ENCODE results near the gene UXS1. TPM values are rescaled to one million over a fixed set of nuclear protein-coding genes. Genes with fewer than 3 reads are reported as not detected.

UXS1 gene
- total RNA-seq, 2 experiments from 2014 or later: 36.2 to 41.9 TPM

DNA sequence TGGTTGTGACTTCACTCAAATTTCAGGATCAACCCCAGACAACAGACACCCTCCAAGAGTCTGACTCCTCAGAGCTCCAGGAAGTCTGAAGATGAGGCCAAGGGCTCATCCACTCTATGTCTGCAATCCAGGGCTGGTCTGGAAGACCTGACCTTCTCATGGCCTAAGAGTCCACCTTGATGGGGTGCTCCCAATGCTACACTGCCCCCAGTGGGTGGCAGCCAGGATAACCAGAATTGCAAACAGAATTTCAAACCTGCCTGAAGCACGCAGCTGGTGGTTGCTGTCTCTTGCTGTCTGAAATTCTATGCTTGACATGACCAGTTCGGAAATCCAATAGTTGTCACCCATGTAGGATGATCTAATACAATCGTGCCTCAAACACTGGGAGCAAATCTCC is 96.0 kb downstream of the UXS1 start:
- no peak overlapping the region for H3K4me3 Mint-ChIP-seq
- H3K9me3 Mint-ChIP-seq: no peaks in the 10 kb centered on the region
- H3K27ac Mint-ChIP-seq: no peak overlapping the region
- no peaks in the 10 kb centered on the region for H3K27me3 Mint-ChIP-seq (ENCODE audit: low read depth)
- intact Hi-C loops (cut with micrococcal nuclease): loop anchor here (5.0 to 10.0 kb wide), 3 partner anchors 469 to 1063 kb away; partner anchors contain the start of gene MRPS9
- CTCF ChIA-PET: interaction anchor here (0.8 to 1.7 kb wide), 3 partner anchors 12 to 296 kb away, joined by 3 to 5 read pairs (median 3); no protein-coding TSS in a partner anchor
- H3K36me3 Mint-ChIP-seq (ENCODE audit: low read depth): peaks cover 28% of the 10 kb centered on the region
- DNase-seq: peak; percentile 53
- H3K4me1 Mint-ChIP-seq (ENCODE audit: low read depth): peaks cover 40% of the 10 kb centered on the region

DNA sequence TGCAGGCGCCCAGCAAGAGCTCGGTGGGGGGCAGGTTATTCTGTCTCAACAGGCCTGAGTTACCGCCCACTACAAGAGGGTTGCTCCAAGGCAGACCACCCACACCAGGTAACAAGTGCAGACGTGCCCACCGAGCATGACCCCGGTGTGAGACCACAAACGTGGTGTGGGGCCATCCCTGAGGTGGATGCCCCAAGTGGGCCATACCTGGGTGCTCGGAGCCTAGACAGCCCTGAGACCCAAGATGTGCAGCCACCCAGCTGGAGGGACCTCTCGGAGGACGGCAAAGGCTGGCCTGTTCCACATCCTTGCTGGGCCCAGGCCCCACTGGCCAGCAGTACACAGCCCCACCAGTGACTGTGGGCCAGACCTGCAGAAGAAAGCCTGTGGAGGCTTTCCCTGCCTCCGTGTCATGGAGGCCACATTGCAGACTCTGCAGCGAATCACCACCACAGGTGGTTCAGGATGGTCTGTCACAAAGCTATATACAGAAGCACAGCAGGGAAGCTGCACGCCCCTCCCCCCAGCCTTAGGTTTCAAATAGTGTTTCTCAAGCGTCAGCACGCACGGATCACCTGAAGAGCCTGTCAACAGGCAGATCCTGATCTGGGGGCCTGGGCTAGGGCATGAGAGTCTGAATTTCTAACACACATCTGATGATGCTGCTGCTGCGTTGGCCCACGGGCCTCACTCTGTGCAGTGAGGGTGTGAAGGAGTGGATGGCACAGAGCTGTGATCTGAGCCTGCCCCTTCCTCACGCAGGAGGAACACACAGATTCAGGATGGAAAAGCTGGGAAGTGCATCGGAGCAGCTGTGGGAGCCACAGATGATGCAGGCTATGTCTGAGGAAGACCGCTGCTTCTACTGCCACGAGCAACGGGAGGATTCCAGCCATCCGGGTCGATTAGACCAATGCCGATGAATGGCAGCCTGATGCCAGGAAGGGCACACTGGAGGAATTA is 96.8 kb downstream of the UXS1 start:
- Mint-ChIP-seq H3K36me3 (ENCODE audit: low read depth) (peaks cover 30% of the 10 kb centered on the region), H3K27ac (no peak overlapping the region), H3K27me3 (ENCODE audit: low read depth) (no peaks in the 10 kb centered on the region), H3K4me1 (ENCODE audit: low read depth) (peaks cover 40% of the 10 kb centered on the region), H3K4me3 (no peak overlapping the region), H3K9me3 (no peaks in the 10 kb centered on the region)
- intact Hi-C loops (cut with micrococcal nuclease): loop anchor here (5.0 to 10.0 kb wide), 3 partner anchors 470 to 1063 kb away; partner anchors contain the start of gene MRPS9
- peak; percentile 28 for DNase-seq
- CTCF ChIA-PET: interaction anchor here (0.8 to 1.7 kb wide), 5 partner anchors 8 to 295 kb away, joined by 3 to 5 read pairs (median 3); no protein-coding TSS in a partner anchor

DNA sequence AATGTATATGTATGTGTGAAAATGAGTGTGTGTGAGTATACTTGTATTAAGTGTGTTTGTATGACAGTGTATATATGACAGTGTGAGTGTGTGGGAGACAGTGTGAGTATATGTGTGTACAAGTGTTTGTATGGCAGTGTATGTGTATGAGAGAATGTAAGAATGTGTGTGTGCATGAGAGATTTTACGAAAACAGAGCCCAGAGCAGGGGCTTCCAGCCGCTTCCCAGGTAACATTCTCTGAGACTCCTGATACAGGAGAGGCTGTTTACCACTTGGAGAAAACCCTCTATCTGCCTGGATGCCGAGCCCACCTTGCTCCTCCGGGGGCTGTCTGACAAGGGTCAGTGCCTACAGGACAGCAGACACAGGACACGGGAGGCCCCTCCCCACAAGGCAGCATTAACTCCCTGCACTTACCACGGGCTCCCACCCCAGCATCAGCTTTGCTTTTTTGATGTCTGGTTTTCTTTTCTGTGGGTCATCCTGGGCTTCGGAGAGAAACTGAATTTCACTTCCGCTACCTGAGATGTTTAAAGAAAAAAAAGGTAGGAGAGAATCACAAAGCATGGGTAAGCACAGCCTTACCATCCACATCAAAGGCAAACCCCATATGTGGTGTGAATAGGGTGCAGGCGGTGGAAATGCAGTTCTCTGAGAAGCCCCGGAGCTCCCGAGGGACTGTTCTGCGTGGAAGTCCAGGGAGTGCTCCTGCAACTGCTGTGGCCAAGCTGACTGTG is 97.6 kb downstream of the UXS1 start:
- CTCF ChIA-PET: interaction anchor here (1.2 to 1.7 kb wide), 3 partner anchors 9 to 13 kb away, joined by 3 to 5 read pairs (median 5); no protein-coding TSS in a partner anchor
- Mint-ChIP-seq H3K27ac (peak overlapping the region; percentile 85), H3K36me3 (ENCODE audit: low read depth) (peaks cover 31% of the 10 kb centered on the region), H3K4me3 (peak overlapping the region; percentile 68), H3K4me1 (ENCODE audit: low read depth) (peaks cover 47% of the 10 kb centered on the region), H3K27me3 (ENCODE audit: low read depth) (no peaks in the 10 kb centered on the region), H3K9me3 (no peaks in the 10 kb centered on the region)
- intact Hi-C loops (cut with micrococcal nuclease): loop anchor here (1.0 to 10.0 kb wide), 4 partner anchors 471 to 1062 kb away; partner anchors contain the start of gene MRPS9
- DNase-seq: peak; percentile 18

DNA sequence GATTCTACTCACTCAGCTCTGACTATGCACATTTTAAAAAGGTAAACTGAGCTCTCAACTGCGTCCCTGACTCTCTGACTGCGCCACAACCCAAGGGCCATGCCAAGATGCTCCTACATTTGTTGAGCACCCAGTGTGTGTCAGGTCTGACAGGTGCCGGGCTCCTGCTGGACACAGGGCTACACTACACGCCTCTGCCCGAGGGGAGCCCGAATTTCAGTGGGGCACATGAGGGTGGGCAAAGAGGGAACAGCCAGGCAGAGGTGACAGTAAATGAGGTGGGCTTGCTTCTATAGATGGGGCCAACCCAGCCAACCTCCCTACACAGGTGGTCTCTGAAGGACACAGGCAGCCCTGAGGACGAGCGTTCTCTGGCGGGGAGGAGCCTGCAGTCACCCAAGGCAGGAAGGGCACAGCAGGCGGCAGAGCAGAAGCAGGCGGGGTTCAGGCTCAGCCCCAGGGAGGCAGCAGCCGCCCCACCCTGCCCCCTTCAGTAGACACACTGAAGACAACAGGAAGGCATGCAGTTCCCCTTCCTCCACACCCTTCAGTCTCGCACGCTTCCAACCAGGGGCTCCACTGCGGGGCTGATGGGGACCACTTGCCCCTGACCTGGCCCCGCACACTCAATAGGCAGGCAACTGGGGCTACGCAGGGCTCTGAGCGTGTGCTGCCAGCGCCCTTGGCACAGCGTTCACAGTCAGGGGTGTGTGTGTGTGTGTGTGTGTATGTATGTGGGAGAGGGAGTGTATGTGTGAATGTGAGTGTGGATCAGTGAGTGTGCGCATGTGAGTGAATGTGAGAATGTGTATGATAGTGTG is 98.4 kb downstream of the UXS1 start:
- H3K36me3 Mint-ChIP-seq (ENCODE audit: low read depth): peaks cover 31% of the 10 kb centered on the region

DNA sequence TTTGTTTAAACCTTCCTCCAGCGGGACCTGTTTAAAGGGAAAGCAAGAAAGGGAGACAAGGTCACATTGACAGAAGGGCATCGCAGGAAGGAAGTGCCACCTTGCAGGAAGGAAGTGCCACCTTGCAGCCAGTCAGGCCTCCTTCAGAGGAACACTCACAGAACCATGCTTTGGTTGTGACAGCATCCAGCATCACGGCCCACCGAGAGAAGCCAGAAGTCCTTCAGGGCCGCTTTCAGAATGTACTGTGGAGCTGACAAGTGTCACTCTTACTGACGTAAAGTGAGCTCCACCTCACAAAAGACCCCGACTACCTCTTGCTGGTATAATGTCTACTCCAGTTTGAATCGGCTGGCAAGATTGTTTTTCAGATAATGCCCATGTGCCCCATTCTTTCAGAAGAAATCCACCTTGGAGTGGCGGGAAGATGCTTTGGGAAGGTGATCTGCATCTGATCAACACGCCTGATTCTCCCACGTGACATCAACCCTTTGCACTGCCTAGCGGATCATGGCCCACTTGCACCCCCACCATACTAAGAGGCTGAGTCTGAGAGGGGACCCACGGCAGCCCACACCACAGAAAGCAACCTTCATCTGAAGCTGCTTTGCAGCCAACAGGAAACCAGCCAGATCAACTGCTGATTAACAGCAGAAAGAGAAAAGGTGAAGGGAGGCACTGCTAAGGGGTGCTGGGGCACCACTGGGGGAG is 99.8 kb downstream of the UXS1 start:
- Mint-ChIP-seq H3K4me3 (peak overlapping the region; percentile 78), H3K4me1 (ENCODE audit: low read depth) (peaks cover 69% of the 10 kb centered on the region), H3K27me3 (ENCODE audit: low read depth) (no peaks in the 10 kb centered on the region), H3K36me3 (ENCODE audit: low read depth) (peaks cover 29% of the 10 kb centered on the region), H3K9me3 (no peaks in the 10 kb centered on the region), H3K27ac (peak overlapping the region; percentile 93)
- intact Hi-C loops (cut with micrococcal nuclease): loop anchor here (2.0 to 10.0 kb wide), 2 partner anchors 67 to 1059 kb away; partner anchors contain the start of gene MRPS9
- CTCF ChIA-PET: interaction anchor here (0.6 to 1.4 kb wide), 13 partner anchors 9 to 856 kb away, joined by 3 to 9 read pairs (median 4); no protein-coding TSS in a partner anchor
- peak; percentile 55 for DNase-seq

More for the DNA sequence above, 98.4 kb downstream of the UXS1 start:
- Mint-ChIP-seq H3K9me3 (no peaks in the 10 kb centered on the region), H3K27ac (peak overlapping the region; percentile 85), H3K4me1 (ENCODE audit: low read depth) (peaks cover 55% of the 10 kb centered on the region), H3K4me3 (peak overlapping the region; percentile 68), H3K27me3 (ENCODE audit: low read depth) (no peaks in the 10 kb centered on the region)
- CTCF ChIA-PET: interaction anchor here (0.7 to 1.4 kb wide), 8 partner anchors 10 to 519 kb away, joined by 3 to 9 read pairs (median 3); no protein-coding TSS in a partner anchor
- DNase-seq: peak; percentile 83
- intact Hi-C loops (cut with micrococcal nuclease): loop anchor here (1.0 to 10.0 kb wide), 6 partner anchors 65 to 1061 kb away; partner anchors contain the start of gene MRPS9

DNA sequence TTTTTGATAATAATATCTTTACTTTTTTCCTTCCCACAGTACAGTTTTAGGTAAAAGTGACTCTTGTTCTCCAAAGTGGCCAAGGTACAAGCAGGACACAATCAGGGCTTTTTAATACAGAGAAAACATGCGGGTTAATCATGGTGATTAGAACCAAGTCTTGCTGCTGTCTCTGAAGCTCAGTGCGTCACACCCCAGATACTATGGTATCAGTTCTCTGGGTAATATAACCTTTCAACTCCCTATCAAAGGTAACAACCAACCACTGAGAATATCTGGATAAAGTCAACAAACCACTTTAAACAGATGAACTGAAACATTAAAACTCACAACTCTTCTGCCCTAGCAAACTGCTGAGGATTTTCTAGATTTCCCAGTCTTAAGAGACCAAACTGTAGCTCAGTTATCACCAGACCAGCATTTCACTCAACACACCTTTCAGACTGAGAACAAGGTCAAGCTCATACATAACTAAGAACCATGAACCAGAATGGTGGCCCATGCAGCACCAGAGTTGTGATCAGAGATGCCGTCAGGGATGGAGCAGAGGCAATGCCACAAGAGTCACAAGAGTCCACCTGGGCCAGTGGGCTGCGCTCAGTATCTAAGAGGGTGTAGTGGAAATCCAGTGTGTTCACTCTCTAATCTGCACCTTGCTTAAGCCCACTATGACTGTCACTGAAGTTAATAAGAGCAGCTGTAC is 103.0 kb downstream of the UXS1 start:
- Mint-ChIP-seq H3K9me3 (peaks cover 9% of the 10 kb centered on the region), H3K4me3 (no peak overlapping the region), H3K36me3 (ENCODE audit: low read depth) (peaks cover 27% of the 10 kb centered on the region), H3K4me1 (ENCODE audit: low read depth) (peaks cover 84% of the 10 kb centered on the region), H3K27ac (peak overlapping the region; percentile 42), H3K27me3 (ENCODE audit: low read depth) (no peaks in the 10 kb centered on the region)
- intact Hi-C loops (cut with micrococcal nuclease): loop anchor here (10.0 kb wide), 1 partner anchor 1056 kb away; the partner anchor contains the start of gene MRPS9
- CTCF ChIA-PET: interaction anchor here (1.0 kb wide), 1 partner anchor 92 kb away, joined by 3 read pairs; no protein-coding TSS in a partner anchor
- peak; percentile 22 for DNase-seq

DNA sequence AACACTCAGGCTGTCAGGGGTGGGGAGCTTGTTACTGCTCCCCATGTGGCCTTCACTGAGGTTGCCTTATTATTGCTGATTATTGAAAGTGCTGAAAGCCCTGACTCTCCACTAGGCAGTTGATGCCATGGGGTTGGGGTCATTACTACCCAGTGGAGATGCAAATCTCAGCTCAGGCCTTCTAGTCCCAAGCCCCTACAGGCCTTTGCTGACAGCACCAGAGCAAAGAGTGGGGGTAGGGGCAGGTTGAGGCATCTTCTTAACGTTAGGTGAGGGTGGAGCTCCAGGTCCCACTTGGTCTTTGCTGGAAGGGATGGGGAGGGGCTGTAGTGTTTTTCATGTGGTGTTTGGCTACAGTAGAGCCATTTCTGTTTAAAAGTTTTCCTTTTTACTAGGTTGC is 104.5 kb downstream of the UXS1 start:
- Mint-ChIP-seq H3K9me3 (peaks cover 9% of the 10 kb centered on the region), H3K27me3 (ENCODE audit: low read depth) (no peaks in the 10 kb centered on the region), H3K4me3 (no peak overlapping the region), H3K36me3 (ENCODE audit: low read depth) (peaks cover 24% of the 10 kb centered on the region), H3K4me1 (ENCODE audit: low read depth) (peaks cover 86% of the 10 kb centered on the region), H3K27ac (peak overlapping the region; percentile 31)
- DNase-seq: peak; percentile 24
- intact Hi-C loops (cut with micrococcal nuclease): loop anchor here (5.0 to 10.0 kb wide), 5 partner anchors 195 to 1055 kb away; partner anchors contain the start of gene MRPS9
- CTCF ChIA-PET: interaction anchor here (0.7 kb wide), 1 partner anchor 346 kb away, joined by 3 read pairs; no protein-coding TSS in a partner anchor

DNA sequence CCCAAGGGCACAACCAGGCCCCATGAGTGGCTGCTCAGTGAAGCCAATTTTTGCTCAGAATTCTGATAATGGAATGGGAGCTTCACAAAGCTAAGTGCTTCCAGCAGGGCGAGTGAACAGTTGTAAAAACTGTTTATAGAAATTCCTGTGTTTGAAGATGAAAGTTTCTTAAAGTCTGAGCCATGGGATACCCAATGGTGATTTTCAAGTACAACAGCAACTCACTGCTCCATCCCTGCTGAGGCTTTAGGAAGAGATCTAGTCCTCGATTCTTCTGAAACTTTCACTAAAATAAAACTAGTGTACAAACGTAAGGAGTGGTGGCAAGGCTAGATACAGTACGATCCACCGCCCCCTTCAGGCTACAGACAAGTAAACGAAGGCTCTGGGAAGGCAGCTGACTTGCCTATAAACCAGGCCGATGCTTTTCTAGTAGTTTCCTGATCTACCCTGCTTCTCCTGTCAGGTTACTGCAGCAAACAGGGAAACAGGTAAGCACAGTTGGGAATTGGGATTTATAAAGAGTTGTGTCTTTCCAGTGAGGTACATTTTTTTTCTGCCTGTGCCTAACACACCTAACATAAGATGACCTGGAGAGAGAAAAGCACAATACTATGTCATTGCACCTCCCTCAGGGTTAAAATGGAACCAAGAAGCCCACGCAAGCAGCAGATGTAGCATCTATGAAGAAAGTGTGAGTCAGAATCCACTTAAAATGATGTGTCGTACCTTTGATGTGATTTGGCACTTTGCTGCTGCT is 108.7 kb downstream of the UXS1 start:
- CTCF ChIA-PET: interaction anchor here (0.7 to 4.1 kb wide), 12 partner anchors 10 to 546 kb away, joined by 3 to 21 read pairs (median 4); no protein-coding TSS in a partner anchor
- intact Hi-C loops (cut with micrococcal nuclease): loop anchor here (1.0 to 10.0 kb wide), 16 partner anchors 109 to 753 kb away; no protein-coding TSS in a partner anchor
- Mint-ChIP-seq H3K9me3 (peaks cover 9% of the 10 kb centered on the region), H3K4me1 (ENCODE audit: low read depth) (peaks cover 65% of the 10 kb centered on the region), H3K4me3 (peak overlapping the region; percentile 72), H3K36me3 (ENCODE audit: low read depth) (peaks cover 7% of the 10 kb centered on the region), H3K27me3 (ENCODE audit: low read depth) (no peaks in the 10 kb centered on the region), H3K27ac (peak overlapping the region; percentile 94)
- peak; percentile 84 for DNase-seq

DNA sequence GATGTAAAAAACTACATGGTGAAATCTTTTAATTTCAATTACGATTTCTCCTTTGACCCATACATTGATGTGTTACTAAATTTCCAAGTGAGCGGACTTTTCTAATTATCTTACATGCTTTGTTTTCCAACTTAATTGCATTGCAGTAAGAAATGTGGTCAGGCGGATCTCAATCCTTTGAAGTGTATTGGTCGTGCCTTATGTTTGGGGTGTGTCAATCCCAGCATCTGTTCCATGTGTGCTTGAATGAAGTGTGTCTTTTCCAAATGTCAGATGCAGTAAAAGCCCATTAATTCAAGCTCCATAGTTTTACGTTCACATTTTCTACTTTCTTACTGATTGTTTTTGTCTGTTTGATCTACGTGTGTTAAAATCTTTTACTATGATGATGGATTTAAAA is 113.1 kb downstream of the UXS1 start:
- Mint-ChIP-seq H3K9me3 (no peaks in the 10 kb centered on the region), H3K4me1 (ENCODE audit: low read depth) (peaks cover 53% of the 10 kb centered on the region), H3K4me3 (no peak overlapping the region), H3K27ac (no peak overlapping the region), H3K27me3 (ENCODE audit: low read depth) (no peaks in the 10 kb centered on the region), H3K36me3 (ENCODE audit: low read depth) (no peaks in the 10 kb centered on the region)
- CTCF ChIA-PET: interaction anchor here (1.4 kb wide), 1 partner anchor 14 kb away, joined by 3 read pairs; no protein-coding TSS in a partner anchor
- DNase-seq: no peak
- intact Hi-C loops (cut with micrococcal nuclease): loop anchor here (10.0 kb wide), 1 partner anchor 186 kb away; no protein-coding TSS in a partner anchor
